Skeletal muscle satellite cell (primary cell): ENCODE measurements around the gene VGLL4.

Source experiments
- H3K27me3 ChIP-seq: 2 replicates; pipeline ENCODE4 v1.7.0; 2013; ENCODE audit warnings: low read length; ENCODE audit not compliant: control insufficient read depth, insufficient read depth
- H3K36me3 ChIP-seq: 2 replicates; pipeline ENCODE4 v1.7.0; 2013; ENCODE audit warnings: mild to moderate bottlenecking, control low read depth, low read length; ENCODE audit not compliant: insufficient read depth
- H3K4me1 ChIP-seq: 2 replicates; pipeline ENCODE4 v1.7.0; 2013; ENCODE audit warnings: low read length; ENCODE audit not compliant: control insufficient read depth, insufficient read depth
- H3K4me2 ChIP-seq: 2 replicates; pipeline ENCODE4 v1.7.0; 2013; ENCODE audit warnings: mild to moderate bottlenecking, low read length
- H3K4me3 ChIP-seq: 2 replicates; pipeline ENCODE4 v1.7.0; 2013; ENCODE audit warnings: low read length
- H3K9ac ChIP-seq: 2 replicates; pipeline ENCODE4 v1.7.0; 2013; ENCODE audit warnings: mild to moderate bottlenecking, low read depth, low read length, moderate library complexity
- H3K9me3 ChIP-seq: replicated peaks from 2 replicates; pipeline ENCODE4 v1.7.0; 2013; ENCODE audit warnings: mild to moderate bottlenecking, control low read depth, low read length

VGLL4 gene

DNA sequence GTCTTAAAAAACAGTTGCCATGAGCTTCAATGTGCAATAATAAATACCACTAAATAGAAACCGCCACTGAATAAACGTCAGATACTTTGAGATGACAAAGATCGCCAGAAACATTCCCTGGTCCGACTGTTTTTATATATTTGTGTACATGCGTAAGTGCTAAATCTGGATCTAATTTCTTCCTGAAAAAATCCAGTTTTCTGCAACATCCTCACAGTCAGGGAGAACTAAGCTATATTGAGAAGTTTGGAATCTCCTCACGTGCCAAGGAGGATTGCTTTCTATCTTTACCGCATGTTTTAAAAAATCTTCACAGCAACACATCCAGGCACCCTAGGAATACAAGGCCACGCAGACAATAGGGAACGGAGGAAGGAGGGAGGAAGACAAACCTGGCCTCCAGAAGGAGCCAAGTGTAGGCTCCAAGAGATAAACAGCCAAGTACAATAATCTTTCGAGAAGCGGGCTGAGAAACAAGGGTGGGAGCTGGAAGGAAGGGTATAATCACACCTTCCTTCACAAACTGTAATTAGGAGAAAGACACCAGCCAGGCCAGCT, 5.7 kb downstream of the VGLL4 start:
- Histone ChIP-seq H3K27me3 (no peaks in the 10 kb centered on the region), H3K4me3 (peak overlapping the region; percentile 58), H3K4me1 (peaks cover 66% of the 10 kb centered on the region)

DNA sequence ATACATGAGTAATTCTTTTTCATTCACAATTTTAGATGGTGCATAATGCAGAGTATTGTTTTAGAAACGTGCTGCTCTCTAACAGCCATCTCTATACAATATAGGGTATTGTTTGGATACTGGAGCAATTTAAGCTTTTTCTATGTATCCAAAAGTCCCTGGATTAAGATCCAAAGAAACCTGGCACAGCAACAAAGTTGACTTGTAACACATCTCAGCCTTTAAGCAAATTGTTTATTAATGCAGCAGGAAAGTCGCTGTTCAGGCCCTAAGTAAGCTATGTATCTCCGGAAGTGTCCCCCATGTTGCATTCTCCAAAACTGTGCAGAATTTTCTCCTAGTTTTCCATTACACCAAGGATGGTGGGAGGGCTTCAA, 7.3 kb downstream of the VGLL4 start:
- no peak overlapping the region for H3K4me3 ChIP-seq
- H3K9me3 ChIP-seq: no peaks in the 10 kb centered on the region
- no peaks in the 10 kb centered on the region for H3K27me3 ChIP-seq
- peaks cover 5% of the 10 kb centered on the region for H3K36me3 ChIP-seq
- peak overlapping the region; percentile 4 for H3K4me2 ChIP-seq
- H3K4me1 ChIP-seq: peaks cover 78% of the 10 kb centered on the region
- no peak overlapping the region for H3K9ac ChIP-seq

More for the DNA sequence above, 5.7 kb downstream of the VGLL4 start:
- peaks cover 5% of the 10 kb centered on the region for H3K36me3 ChIP-seq
- no peaks in the 10 kb centered on the region for H3K9me3 ChIP-seq
- peak overlapping the region; percentile 86 for H3K4me2 ChIP-seq
- peak overlapping the region; percentile 96 for H3K9ac ChIP-seq

DNA sequence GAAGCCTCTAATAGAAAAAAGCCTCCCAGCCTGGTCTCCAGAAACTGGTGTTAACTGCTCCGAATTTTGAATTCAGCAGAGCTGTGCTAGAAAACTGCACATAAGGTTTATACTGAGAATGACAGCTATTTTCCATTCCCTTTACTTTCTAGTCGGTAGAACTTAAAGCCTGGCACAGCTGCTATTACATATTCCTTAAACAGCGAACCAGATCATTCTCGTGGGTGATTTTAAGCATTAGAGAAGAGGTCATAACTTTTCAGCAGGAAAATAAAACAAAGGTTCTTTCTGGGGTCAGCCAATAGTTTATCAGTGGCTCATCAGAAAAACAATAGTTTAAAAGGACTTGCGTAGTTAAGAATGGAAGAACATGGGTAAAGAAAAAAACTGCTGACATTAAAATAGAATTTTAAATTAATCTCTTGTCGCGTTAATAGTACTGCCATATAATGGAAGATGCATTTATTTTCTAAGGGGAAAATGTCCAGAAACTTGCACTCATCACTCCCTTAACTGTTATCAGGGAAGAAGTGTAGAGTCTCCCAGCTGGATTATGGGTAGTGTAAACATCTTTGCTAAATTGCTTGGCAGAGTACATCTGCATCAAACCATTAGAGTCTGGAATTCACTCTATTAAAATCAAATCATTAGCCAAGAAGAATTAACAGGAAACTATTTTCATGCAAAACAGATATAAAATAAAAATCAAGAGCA, 7.9 kb downstream of the VGLL4 start:
- H3K27me3 ChIP-seq: no peaks in the 10 kb centered on the region
- no peaks in the 10 kb centered on the region for H3K9me3 ChIP-seq
- peaks cover 5% of the 10 kb centered on the region for H3K36me3 ChIP-seq
- peaks cover 77% of the 10 kb centered on the region for H3K4me1 ChIP-seq
- H3K4me3 ChIP-seq: no peak overlapping the region
- H3K4me2 ChIP-seq: peak overlapping the region; percentile 19
- no peak overlapping the region for H3K9ac ChIP-seq

DNA sequence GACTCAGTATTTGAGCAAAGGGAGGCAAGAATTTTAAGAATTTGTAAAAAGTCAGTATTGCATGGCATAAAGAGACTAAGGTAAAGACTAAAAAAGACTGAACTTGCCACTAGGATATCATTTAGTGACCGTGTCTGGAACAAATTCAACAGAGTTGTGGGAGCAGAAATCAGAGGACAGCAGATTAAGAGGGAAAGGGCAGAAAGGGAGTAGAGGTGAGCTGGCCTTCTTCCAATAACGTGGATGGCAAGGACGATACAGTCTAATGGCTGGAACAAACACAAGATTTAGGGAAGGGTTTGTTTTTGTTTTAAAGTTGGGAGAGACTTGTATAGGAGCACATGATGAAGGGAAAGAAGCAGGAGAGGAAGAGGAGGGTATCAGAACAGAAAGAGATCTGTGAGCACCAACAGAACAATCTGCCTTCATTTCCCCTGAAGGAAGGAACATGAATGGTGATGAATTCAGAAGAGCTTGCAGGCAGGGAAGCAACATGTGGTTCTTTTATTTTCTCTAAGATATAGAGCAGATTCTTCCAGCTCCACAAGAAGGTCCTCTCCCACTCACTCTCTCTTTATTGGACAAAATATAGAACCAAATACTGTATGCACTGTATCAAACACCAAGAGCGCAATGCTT, 8.6 kb downstream of the VGLL4 start:
- Histone ChIP-seq H3K9ac (no peak overlapping the region), H3K4me3 (no peak overlapping the region), H3K36me3 (peaks cover 5% of the 10 kb centered on the region), H3K4me1 (peaks cover 72% of the 10 kb centered on the region), H3K9me3 (no peaks in the 10 kb centered on the region), H3K4me2 (peak overlapping the region; percentile 19), H3K27me3 (no peaks in the 10 kb centered on the region)

DNA sequence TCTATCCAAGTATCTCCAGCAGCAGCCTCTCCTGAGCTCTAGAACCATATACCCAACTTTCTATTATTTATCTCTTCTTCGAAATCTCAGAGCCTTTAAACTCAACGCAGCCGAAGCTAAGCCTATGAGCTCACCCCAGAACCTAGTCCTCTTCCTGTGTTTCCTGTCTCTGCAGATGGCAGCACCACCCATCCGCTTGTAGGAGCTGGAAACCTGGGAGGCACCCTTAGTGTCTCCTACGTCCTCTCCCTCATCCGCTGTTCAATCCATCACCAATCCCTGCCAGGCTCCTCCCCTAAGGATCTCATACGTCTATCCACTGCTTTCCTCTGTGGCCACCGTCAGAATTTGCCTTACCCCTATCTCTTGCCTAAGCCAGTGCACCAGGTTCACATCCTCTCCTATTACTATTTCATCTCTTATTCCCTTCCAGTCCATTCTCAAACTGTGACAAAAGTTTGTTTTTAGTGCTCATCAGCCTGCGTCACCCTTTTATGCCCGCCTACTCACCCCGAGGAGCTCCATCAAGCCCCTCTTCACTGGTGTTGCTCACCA, 9.6 kb downstream of the VGLL4 start:
- Histone ChIP-seq H3K9me3 (no peaks in the 10 kb centered on the region), H3K27me3 (no peaks in the 10 kb centered on the region), H3K4me2 (no peak overlapping the region), H3K36me3 (peaks cover 2% of the 10 kb centered on the region), H3K9ac (no peak overlapping the region), H3K4me3 (no peak overlapping the region), H3K4me1 (peaks cover 72% of the 10 kb centered on the region)

DNA sequence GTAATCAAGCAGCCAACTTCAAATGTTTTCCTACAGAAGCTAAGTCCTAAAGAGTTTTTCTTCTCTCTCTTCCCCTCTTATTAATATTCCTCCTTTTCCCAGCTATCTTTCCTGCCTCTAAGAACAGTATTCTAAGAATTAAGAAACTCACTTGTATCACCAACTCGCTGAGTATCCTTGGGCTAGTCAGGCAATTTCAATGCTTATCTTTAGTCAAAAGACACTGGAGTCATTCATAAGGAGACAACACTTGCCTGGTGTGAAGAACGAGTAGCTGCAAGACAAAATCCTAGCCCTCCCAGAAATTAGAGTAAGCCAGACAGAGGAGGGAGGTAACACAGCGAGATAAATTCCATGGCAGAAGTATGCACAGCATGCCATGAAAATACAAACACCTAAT, 10.7 kb downstream of the VGLL4 start:
- Histone ChIP-seq H3K27me3 (no peaks in the 10 kb centered on the region), H3K9me3 (no peaks in the 10 kb centered on the region), H3K9ac (no peak overlapping the region), H3K4me2 (no peak overlapping the region), H3K4me3 (no peak overlapping the region), H3K4me1 (peaks cover 60% of the 10 kb centered on the region), H3K36me3 (no peaks in the 10 kb centered on the region)

DNA sequence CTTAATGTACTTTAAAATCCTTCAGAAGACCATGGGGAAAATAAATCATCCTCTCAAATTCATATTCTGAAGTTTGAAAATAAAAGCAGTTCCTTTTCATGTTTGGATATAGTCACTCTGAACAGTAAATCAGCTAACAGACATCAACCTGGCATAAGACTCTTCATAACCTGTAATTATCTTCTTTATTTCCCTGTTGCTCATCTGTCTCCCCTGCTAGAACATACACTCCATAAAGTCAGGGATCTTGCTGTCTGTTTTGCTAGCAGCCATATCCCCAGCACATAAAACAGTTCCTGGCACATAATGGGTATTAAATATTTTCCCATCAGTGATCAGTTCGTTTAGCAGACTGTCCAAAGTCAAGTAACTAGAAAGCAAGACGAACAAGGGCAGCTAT, 11.2 kb downstream of the VGLL4 start:
- H3K9ac ChIP-seq: no peak overlapping the region
- H3K9me3 ChIP-seq: no peaks in the 10 kb centered on the region
- H3K4me2 ChIP-seq: no peak overlapping the region
- H3K36me3 ChIP-seq: no peaks in the 10 kb centered on the region
- H3K27me3 ChIP-seq: no peaks in the 10 kb centered on the region
- H3K4me1 ChIP-seq: peaks cover 56% of the 10 kb centered on the region
- no peak overlapping the region for H3K4me3 ChIP-seq

DNA sequence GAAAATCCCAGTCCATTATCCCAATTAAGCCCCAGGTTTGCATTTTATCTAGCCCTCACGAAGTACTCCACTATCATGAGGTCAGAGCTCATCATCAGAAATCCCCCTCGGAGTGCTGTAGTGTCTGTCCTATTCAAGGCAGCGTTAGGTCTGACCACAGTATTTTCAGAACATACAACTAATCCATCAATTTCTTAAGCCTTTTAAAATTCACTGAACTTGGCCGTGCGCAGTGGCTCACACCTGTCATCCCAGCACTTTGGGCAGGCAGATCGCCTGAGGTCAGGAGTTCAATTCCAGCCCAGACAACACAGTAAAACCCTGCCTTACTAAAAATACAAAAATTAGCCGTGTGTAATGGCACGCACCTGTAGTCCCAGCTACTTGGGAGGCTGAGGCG, 11.9 kb downstream of the VGLL4 start:
- Histone ChIP-seq H3K27me3 (no peaks in the 10 kb centered on the region), H3K36me3 (no peaks in the 10 kb centered on the region), H3K9me3 (no peaks in the 10 kb centered on the region), H3K4me3 (no peak overlapping the region), H3K4me2 (no peak overlapping the region), H3K4me1 (peaks cover 49% of the 10 kb centered on the region), H3K9ac (no peak overlapping the region)

DNA sequence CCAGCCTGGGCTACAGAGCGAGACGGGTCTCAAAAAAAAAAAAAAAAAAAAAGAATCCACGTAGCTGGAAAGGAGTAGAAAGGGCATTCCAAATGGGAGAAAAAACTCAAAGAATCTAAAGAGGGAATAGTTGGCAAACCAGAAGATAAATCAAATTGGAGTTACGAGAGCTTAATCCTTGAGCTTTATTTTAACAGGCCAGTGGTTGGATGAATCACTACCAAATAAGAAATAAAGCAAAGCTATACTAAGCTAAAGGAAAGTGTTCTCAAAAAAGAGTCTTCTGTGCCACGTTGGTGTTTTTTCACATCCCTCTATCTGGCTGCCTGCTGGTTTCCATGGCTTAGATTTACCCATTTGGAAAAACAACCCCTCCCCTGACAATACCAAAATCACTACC, 14.0 kb downstream of the VGLL4 start:
- Histone ChIP-seq H3K27me3 (no peaks in the 10 kb centered on the region), H3K4me2 (no peak overlapping the region), H3K9me3 (no peaks in the 10 kb centered on the region), H3K4me1 (peaks cover 38% of the 10 kb centered on the region), H3K4me3 (no peak overlapping the region), H3K9ac (peak overlapping the region; percentile 0), H3K36me3 (no peaks in the 10 kb centered on the region)

DNA sequence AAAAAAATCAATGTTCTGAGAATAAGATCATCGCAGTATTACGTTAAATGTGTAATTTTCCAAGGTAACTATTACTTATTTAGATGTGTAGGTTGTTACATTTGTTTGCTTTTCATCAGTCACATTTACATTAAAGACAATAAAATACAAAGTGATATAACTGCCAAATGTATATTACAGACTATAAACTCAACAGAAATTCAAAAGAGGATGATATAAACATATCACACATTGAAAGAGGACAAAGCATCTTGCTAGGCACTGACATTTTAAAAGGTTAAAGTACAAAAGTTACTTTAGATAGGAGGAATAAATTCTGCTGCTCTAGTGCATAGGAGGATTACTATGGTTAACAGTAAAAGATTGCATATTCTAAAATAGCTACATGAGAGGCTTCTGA, 16.1 kb downstream of the VGLL4 start:
- Histone ChIP-seq H3K4me2 (no peak overlapping the region), H3K4me1 (peaks cover 31% of the 10 kb centered on the region), H3K4me3 (no peak overlapping the region), H3K9me3 (no peaks in the 10 kb centered on the region), H3K36me3 (no peaks in the 10 kb centered on the region), H3K27me3 (no peaks in the 10 kb centered on the region), H3K9ac (no peak overlapping the region)

DNA sequence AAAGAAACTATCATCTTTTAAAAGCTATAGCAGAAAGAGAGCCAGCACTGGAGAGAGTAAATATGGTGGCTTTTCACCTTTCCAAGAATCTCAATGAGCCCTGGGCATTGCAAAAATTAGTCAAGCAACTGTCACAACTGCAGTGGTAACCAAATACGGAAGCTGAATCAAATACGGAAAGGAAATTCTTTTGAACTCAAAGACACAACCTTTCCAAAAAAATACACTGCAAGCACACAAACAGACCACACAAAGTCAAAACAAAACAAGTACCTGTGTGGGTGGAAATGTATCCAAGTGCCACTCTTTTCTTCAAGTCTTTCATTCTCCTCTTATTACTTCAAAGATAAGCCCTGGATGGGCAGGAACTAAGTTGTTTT, 17.6 kb downstream of the VGLL4 start:
- no peak overlapping the region for H3K4me2 ChIP-seq
- H3K27me3 ChIP-seq: no peaks in the 10 kb centered on the region
- no peaks in the 10 kb centered on the region for H3K36me3 ChIP-seq
- peaks cover 20% of the 10 kb centered on the region for H3K4me1 ChIP-seq
- no peaks in the 10 kb centered on the region for H3K9me3 ChIP-seq
- H3K4me3 ChIP-seq: no peak overlapping the region
- H3K9ac ChIP-seq: no peak overlapping the region
